ENCODE results near the gene SLC35A4.
"Not testable (repeated sequence)": the region's sequence is repeated elsewhere in the genome, so short reads cannot be mapped to it uniquely, and the experiment has no call there.

SLC35A4 gene

GRCh38 chr5:140591747-140592372, 27.2 kb downstream of the SLC35A4 start:
- no peak for DNase-seq

DNA sequence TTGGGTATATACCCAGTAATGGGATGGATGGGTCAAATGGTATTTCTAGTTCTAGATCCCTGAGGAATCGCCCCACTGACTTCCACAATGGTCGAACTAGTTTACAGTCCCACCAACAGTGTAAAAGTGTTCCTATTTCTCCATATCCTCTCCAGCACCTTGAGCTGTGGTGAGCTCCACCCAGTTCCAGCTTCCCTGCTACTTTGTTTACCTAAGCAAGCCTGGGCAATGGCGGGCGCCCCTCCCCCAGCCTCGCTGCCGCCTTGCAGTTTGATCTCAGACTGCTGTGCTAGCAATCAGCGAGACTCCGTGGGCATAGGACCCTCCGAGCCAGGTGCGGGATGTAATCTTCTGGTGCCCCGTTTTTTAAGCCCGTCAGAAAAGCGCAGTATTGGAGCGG, 28.4 kb downstream of the SLC35A4 start:
- not testable (repeated sequence) for DNase-seq

DNA sequence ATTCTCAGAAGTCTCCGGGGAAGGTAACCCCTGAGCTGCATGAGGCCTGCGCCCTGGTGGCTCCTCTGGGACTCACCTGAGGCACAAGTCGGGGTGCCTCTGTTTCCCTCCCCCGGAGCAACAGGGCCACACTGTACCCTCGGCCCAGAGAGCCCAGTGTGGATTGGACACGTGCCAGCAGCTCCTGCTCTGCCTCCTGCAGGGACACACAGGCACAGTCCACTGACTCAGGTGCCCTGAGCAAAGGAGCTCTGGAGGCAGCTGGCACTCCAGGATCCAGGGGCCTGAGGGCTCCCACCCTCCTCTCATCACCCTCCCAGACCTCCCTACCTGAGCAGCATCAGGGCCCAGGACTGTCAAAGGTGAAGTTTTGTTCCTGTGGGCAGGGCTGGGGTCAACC, 29.5 kb downstream of the SLC35A4 start:
- DNase-seq: no peak

- no peak for DNase-seq
Observed at GRCh38 chr5:140595538-140596300, 31.1 kb downstream of the SLC35A4 start.

GRCh38 chr5:140596321-140596741, 31.7 kb downstream of the SLC35A4 start:
- DNase-seq: no peak

DNA sequence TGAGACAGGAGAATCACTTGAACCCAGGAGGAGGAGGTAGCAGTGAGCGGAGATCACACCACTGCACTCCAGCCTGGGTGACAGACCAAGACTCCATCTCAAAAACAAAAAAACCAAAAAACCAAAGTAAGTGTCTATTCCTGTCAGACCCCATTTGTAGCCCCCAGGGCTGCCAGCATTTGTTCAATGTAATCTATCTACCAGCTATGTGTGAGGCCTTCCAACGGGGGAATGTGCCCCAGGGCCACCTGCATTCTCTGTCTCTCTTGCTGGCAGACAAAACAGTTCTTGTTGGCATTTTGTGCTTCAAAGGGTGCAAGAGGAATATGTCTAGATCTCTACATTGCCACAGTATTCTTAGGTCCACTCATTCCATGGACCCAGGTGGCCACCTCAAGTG, 34.2 kb downstream of the SLC35A4 start:
- no peak for DNase-seq

DNA sequence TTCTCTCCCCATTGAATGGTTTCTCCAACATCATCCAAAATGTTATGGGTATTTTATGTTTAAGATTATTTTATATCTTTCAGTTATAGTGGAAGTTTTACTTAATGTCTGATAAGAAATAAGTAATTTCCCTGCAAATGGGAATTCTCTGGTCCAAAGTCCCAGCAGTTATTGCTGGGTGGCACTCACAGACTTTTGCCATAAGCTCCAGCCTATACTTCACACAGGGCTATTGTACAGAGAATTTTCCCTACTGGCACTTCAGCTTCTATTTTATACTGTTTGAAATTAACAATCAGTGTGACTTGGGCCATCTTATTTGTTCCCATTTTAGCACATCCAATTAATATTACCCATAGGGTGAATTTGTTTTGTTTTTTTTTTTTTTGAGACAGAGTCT, 35.5 kb downstream of the SLC35A4 start:
- DNase-seq: no peak

GRCh38 chr5:140602147-140602546, 37.5 kb downstream of the SLC35A4 start:
- DNase-seq: no peak

DNA sequence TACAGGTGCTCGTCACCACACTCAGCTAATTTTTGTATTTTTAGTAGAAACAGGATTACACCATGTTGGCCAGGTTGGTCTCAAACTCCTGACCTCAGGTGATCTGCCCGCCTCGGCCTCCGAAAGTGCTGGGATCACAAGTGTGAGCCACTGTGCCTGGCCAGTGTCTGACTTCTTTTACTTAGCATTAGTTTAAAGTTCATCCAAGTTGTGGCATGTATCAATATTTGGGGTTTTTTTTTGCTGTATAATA, 38.7 kb downstream of the SLC35A4 start:
- not testable (repeated sequence) for DNase-seq

GRCh38 chr5:140603734-140604133, 39.1 kb downstream of the SLC35A4 start:
- no peak for DNase-seq

GRCh38 chr5:140605879-140606278, 41.3 kb downstream of the SLC35A4 start:
- no peak for DNase-seq

DNA sequence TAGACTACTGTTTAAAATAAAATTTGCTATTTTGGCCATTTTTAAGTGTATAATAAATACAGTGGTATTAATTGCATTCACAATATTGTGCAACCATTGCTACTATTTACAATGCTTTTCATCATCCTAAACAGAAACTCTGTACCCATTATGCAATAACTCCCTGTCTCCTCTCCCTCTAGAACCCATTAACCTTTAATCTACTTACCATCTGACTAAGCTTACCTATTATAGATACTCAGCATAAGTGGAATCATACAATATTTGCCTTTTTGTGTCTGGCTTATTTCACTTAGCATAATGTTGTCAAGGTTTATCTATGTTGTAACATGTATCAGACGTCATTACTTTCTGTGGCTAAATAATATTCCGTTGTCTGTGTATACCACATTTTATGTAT, 42.4 kb downstream of the SLC35A4 start:
- DNase-seq: no peak

GRCh38 chr5:140608722-140609121, 44.1 kb downstream of the SLC35A4 start:
- DNase-seq: no peak

GRCh38 chr5:140609126-140609525, 44.5 kb downstream of the SLC35A4 start:
- DNase-seq: no peak

GRCh38 chr5:140611020-140611521, 46.4 kb downstream of the SLC35A4 start:
- DNase-seq: no peak
